Ascending aorta (tissue), 2 donors: Measurements from ENCODE around the gene APC2. TPM values are rescaled to one million over a fixed set of nuclear protein-coding genes. Genes with fewer than 3 reads are reported as not detected.

ENCODE experiments used
- DNase-seq, 2 donors: peaks; one replicate each; pipeline ENCODE4 v3.0.0-alpha.2; 2019; ENCODE audit warnings: low spot score in 2 of 2
- H3K27ac ChIP-seq, 2 donors: fragments of 200-600 bp; sonication (generic); one replicate each; pipeline ENCODE4 v1.5.1; 2016 to 2017; ENCODE audit warnings: mild to moderate bottlenecking in 1 of 2
- H3K27me3 ChIP-seq: fragments of 200-600 bp; sonication (generic); one replicate; pipeline ENCODE4 v1.5.1; 2017
- H3K36me3 ChIP-seq, 2 donors: fragments of 200-600 bp; sonication (generic); one replicate each; pipeline ENCODE4 v1.5.1; 2016
- H3K4me1 ChIP-seq, 2 donors: fragments of 200-600 bp; sonication (generic); one replicate each; pipeline ENCODE4 v1.5.1; 2016 to 2017; ENCODE audit warnings: mild to moderate bottlenecking in 1 of 2
- H3K4me3 ChIP-seq, 2 donors: fragments of 200-600 bp; sonication (generic); one replicate each; pipeline ENCODE4 v1.5.1; 2016 to 2017; ENCODE audit warnings: mild to moderate bottlenecking in 1 of 2
- H3K9me3 ChIP-seq, 2 donors: fragments of 200-600 bp; sonication (generic); one replicate each; pipeline ENCODE4 v1.5.1; 2016
- CTCF ChIP-seq, 3 experiments: fragments of 200-600 bp in 2 of 3; fragments of 450-650 bp in 1 of 3; sonication (generic) in 2 of 3; IDR thresholded peaks; one replicate each; pipeline ENCODE4 v1.5.1; 2016 to 2019; ENCODE audit warnings: antibody characterized with exemption in 3 of 3, mild to moderate bottlenecking in 1 of 3, moderate library complexity in 1 of 3
- intact Hi-C: fragments of 100-400 bp; cut with DNase I; formaldehyde crosslinking; loops from one replicate; pipeline ENCODE4 v1.15.1; 2023
- total RNA-seq: library from RNA; depleted of rRNA; stranded (reverse); fragments of >200 nt; gene quantifications from one replicate; pipeline ENCODE4 v1.1.0, GENCODE V29; 2016

APC2 gene, protein sequence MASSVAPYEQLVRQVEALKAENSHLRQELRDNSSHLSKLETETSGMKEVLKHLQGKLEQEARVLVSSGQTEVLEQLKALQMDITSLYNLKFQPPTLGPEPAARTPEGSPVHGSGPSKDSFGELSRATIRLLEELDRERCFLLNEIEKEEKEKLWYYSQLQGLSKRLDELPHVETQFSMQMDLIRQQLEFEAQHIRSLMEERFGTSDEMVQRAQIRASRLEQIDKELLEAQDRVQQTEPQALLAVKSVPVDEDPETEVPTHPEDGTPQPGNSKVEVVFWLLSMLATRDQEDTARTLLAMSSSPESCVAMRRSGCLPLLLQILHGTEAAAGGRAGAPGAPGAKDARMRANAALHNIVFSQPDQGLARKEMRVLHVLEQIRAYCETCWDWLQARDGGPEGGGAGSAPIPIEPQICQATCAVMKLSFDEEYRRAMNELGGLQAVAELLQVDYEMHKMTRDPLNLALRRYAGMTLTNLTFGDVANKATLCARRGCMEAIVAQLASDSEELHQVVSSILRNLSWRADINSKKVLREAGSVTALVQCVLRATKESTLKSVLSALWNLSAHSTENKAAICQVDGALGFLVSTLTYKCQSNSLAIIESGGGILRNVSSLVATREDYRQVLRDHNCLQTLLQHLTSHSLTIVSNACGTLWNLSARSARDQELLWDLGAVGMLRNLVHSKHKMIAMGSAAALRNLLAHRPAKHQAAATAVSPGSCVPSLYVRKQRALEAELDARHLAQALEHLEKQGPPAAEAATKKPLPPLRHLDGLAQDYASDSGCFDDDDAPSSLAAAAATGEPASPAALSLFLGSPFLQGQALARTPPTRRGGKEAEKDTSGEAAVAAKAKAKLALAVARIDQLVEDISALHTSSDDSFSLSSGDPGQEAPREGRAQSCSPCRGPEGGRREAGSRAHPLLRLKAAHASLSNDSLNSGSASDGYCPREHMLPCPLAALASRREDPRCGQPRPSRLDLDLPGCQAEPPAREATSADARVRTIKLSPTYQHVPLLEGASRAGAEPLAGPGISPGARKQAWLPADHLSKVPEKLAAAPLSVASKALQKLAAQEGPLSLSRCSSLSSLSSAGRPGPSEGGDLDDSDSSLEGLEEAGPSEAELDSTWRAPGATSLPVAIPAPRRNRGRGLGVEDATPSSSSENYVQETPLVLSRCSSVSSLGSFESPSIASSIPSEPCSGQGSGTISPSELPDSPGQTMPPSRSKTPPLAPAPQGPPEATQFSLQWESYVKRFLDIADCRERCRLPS (N-terminal part only)
- not detected for total RNA-seq

DNA sequence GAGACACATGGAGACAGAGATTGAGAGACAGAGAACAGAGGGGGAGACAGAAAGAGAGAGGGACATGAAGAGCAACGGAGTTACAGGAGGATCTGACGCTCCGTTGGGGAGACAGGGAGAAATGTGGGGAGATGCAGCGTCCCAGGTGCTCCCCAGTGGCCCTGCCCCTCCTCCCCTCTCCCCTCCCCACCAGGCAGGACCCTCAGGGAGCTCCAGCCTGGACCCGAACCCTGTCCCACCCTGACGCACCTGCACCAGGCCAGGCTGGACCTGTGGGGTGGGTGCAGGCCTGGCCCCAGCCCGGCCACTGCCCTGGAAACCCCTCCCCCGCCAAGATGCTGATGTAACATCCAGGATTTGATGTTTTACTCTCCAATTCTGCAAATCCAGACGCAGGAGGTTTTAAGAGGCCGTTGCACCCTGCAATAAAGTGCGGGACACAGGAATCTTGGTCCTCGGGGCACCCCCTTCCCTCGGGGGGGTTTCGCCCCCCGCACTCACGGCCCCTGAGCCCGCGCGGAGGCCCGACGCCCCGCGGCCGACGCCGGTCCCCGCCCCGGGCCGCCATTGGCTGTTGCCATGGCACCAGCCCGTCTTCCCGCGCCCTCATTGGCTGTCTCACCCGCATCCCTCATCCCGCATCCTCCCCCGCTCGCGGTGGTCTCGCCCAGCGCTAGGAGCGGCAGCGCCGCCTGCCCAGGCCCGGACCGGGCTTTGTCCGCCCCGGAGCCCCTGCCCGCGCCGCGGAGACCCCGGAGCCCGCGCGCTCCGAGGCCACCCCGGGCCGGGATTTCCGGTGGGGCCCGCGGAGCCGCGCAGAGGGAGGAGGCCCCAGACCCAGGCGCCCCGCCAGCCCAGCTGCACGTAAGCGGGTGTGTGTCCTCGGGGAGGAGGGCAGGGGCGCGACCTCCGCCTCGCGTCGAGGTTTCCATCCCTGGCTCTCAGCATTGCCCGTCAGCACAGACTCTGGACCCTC is at the start of gene APC2:
Gene APC2, plus strand, starts transcription at position 655 of the 976 bp plus-strand sequence. CDS start 2,881 bp downstream, outside the sequence.
- peaks cover 22 to 28% of the 10 kb centered on the region in 2 donors for H3K4me1 ChIP-seq
- H3K36me3 ChIP-seq, result no peaks in the 10 kb centered on the region
- intact Hi-C loops, result no loop called here

GRCh38 chr19:1400281-1401137 is 49.4 kb upstream of the APC2 start:
- TF ChIP-seq CTCF (IDR thresholded peaks at IDR 0.05), result no peak
- H3K36me3 ChIP-seq, result no peaks in the 10 kb centered on the region
- H3K9me3 ChIP-seq, result no peaks in the 10 kb centered on the region
- intact Hi-C loops, result no loop called here
- peak in 1 of 2 donors; percentile 78 for DNase-seq
- no peaks in the 10 kb centered on the region for H3K27me3 ChIP-seq
- H3K4me3 ChIP-seq, result peak overlapping the region; percentile 78 to 92
- peaks cover 10 to 29% of the 10 kb centered on the region in 2 donors for H3K4me1 ChIP-seq
- peak overlapping the region; percentile 1 to 3 for H3K27ac ChIP-seq

More for the DNA sequence above, at the start of gene APC2:
- no peak for DNase-seq
- TF ChIP-seq CTCF (IDR thresholded peaks at IDR 0.05), result no peak
- H3K27ac ChIP-seq, result no peak within 1 kb of the TSS
- H3K9me3 ChIP-seq, result no peaks in the 10 kb centered on the region
- H3K27me3 ChIP-seq, result peaks cover 48% of the 10 kb centered on the region
- no peak within 1 kb of the TSS for H3K4me3 ChIP-seq

- Histone ChIP-seq H3K4me1 (peaks cover 10 to 26% of the 10 kb centered on the region in 2 donors), H3K36me3 (no peaks in the 10 kb centered on the region), H3K9me3 (no peaks in the 10 kb centered on the region), H3K4me3 (peak within 1 kb of the TSS; percentile 78 to 92), H3K27me3 (no peaks in the 10 kb centered on the region), H3K27ac (peak within 1 kb of the TSS; percentile 1 to 3)
- no peak for DNase-seq
- intact Hi-C loops, result no loop called here
- TF ChIP-seq CTCF (IDR thresholded peaks at IDR 0.05), result peak; percentile 23 to 53 (median 48)
Measured at GRCh38 chr19:1401138-1401888, 48.6 kb upstream of the APC2 start, which contains the start of gene GAMT. TSS of gene GAMT (minus strand) at chr19:1401542. CDS start at chr19:1401476, 66 bp downstream.

GRCh38 chr19:1401889-1402217 is 48.1 kb upstream of the APC2 start:
- no peak for TF ChIP-seq CTCF (IDR thresholded peaks at IDR 0.05)
- DNase-seq, result no peak
- Histone ChIP-seq H3K4me3 (peak overlapping the region; percentile 78 to 92), H3K9me3 (no peaks in the 10 kb centered on the region), H3K4me1 (peaks cover 10 to 24% of the 10 kb centered on the region in 2 donors), H3K36me3 (no peaks in the 10 kb centered on the region), H3K27ac (no peak overlapping the region), H3K27me3 (no peaks in the 10 kb centered on the region)
- intact Hi-C loops, result no loop called here
